ENCODE data around the gene GNA12. TPM values are rescaled to one million over a fixed set of nuclear protein-coding genes. Genes with fewer than 3 reads are reported as not detected.

GNA12 gene
- total RNA-seq, 1 donor from 2014 or later: 47.2 TPM

DNA sequence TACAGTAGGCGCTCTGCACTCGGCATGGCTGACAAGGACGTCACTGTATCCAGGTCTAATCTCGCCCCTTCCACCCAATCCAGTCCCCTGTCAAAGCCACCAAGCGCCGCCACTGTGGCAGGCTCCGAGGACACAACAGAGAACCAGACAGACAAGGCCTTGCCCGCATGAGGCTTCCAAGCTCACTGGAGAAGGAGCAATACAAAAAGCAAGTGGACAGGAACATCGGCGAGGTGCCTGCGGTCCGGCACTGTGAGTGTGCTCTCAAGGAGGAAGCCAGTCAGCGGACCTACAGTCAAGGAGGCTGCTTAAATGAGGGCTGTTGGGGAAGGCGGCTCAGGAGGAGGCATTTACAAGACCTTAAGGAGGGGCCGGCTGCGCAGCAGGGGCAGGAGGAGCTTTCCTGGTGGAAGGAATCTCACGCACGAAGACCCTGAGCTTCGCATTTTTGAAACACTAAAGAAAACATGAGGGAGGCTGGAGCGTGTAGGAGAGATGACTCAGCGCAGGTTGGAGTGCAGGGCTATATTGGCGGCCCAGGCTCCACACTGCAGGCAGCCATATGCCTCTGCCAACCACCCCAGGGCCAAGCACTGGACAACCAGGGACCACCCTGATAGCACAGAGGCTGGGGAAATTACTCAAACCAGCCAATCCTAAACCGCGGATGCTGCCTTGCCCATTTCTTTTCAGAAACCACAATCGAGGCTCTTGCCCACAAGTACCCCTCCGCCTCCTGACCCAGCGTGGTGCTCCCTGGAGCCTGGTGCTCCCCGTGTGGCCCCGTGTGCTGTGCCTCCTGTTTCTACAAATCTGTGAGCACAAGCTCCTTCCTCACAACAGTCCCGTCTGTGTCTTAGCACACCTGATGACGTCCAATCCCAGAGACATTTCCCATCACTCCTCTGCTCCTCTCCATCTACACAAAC lies 28.9 kb downstream of the GNA12 start:
- Histone ChIP-seq H3K4me3 (no peak overlapping the region), H3K27ac (no peak overlapping the region), H3K36me3 (no peaks in the 10 kb centered on the region), H3K27me3 (no peaks in the 10 kb centered on the region), H3K4me1 (peaks cover 49% of the 10 kb centered on the region), H3K9me3 (no peaks in the 10 kb centered on the region)
- intact Hi-C loops (cut with DNase I): no loop called here
- TF ChIP-seq, protein P1, sequence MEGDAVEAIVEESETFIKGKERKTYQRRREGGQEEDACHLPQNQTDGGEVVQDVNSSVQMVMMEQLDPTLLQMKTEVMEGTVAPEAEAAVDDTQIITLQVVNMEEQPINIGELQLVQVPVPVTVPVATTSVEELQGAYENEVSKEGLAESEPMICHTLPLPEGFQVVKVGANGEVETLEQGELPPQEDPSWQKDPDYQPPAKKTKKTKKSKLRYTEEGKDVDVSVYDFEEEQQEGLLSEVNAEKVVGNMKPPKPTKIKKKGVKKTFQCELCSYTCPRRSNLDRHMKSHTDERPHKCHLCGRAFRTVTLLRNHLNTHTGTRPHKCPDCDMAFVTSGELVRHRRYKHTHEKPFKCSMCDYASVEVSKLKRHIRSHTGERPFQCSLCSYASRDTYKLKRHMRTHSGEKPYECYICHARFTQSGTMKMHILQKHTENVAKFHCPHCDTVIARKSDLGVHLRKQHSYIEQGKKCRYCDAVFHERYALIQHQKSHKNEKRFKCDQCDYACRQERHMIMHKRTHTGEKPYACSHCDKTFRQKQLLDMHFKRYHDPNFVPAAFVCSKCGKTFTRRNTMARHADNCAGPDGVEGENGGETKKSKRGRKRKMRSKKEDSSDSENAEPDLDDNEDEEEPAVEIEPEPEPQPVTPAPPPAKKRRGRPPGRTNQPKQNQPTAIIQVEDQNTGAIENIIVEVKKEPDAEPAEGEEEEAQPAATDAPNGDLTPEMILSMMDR (IDR thresholded peaks at IDR 0.05): no peak
- ATAC-seq: no peak
- DNase-seq: peak; percentile 57

DNA sequence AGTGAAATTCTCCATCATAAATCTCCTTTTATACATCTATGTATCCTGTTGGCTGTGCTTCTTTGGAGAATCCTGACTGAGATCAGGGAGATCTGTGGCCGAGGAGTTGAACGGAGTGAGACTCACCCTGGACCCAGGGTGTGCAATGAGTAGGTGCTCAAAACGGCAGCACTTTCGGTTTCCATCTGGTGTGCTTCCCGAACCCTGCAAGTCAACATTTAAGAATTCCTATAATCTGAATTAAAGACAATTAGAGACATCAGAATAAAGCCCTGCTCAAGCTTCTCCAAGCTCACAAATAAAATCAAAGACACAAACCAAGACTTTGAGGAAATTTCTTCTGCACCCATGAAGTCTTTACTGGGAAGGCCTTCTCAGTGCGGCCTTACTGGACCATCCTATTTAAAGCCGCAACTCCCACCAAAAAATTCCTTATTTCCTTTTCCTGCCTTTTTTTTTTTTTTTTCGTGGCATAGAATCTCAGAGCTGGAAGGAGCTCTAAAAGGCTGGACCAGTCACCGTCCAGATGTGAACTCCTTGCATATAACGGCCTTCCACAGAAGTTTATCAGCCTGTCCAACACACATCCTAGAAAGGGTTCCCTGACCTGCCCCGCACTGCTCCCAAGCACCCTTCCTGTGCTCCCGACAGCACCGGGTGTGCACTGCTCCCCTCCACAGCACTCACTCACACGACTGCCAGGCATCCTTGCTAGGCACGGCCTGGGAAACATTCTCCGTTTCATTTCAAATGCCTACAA lies 29.7 kb downstream of the GNA12 start:
- TF ChIP-seq, protein P1 (IDR thresholded peaks at IDR 0.05): no peak
- no peaks in the 10 kb centered on the region for H3K36me3 ChIP-seq
- no peaks in the 10 kb centered on the region for H3K9me3 ChIP-seq
- DNase-seq (peak; percentile 12), ATAC-seq (no peak)
- H3K27ac ChIP-seq: no peak overlapping the region
- no peaks in the 10 kb centered on the region for H3K27me3 ChIP-seq
- H3K4me1 ChIP-seq: peaks cover 43% of the 10 kb centered on the region
- intact Hi-C loops (cut with DNase I): no loop called here
- no peak overlapping the region for H3K4me3 ChIP-seq

DNA sequence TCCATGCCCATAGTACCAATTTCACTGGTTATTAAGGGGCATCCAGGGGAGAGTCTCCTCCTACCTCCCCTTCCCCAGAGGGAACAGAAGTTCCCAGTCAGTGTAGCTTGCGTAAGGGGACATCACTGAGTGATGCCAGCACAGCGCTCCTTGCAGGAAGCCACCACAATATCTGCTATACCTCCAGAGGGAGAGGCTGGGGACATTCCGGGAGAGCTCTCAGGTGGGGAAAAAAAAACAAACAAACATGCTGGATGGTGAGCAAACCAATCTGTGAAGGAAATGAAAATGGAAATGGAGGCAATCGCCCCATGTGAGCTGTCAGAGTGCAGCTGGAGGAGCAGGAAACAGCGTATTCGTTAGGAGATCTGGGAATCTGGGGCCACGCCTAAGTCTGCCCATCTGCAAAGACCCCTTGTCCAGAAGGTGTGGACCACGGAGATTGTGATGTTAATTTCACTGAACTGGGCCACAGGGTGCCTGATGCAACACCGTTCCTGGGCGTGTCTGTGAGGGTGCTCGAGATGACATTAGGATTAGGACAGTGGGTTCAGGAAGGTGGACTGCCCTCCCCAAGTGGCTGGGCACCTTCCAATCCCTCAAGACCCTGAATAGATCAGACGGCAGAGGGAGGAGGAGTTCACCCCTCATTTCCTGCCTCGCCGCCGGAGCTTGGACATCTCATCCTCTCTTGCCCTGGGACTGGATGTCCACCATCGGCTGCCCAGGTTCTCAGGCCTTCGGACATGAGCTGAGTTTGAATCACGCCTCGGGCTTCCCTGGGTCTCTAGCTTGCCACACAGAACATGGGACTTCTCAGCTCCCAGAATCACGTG lies 30.5 kb downstream of the GNA12 start:
- TF ChIP-seq, protein P1 (IDR thresholded peaks at IDR 0.05): no peak
- H3K9me3 ChIP-seq: no peaks in the 10 kb centered on the region
- intact Hi-C loops (cut with DNase I): no loop called here
- no peak overlapping the region for H3K27ac ChIP-seq
- DNase-seq (peak; percentile 54), ATAC-seq (peak; percentile 7)
- H3K36me3 ChIP-seq: no peaks in the 10 kb centered on the region
- no peak overlapping the region for H3K4me3 ChIP-seq
- H3K4me1 ChIP-seq: peaks cover 35% of the 10 kb centered on the region
- no peaks in the 10 kb centered on the region for H3K27me3 ChIP-seq

DNA sequence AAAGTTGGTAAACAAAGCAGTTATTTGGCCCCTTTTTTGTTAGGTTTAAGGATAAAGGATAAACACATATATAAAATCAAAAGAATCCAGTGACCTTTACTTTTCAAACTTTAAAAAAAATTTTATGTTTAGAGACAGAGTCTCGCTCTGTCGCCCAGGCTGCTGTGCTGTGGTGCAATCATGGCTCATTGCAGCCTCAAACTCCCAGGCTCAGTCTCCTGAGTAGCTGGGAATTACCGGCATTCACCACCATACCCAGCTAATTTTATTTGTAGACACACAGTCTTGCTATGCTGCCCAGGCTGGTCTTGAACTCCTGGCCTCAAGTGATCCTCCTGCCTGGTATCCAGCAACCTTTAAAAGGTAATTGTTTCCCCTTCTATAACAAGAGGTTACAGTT lies 31.3 kb downstream of the GNA12 start:
- Histone ChIP-seq H3K9me3 (no peaks in the 10 kb centered on the region), H3K27me3 (no peaks in the 10 kb centered on the region), H3K4me3 (no peak overlapping the region), H3K27ac (no peak overlapping the region), H3K4me1 (peaks cover 29% of the 10 kb centered on the region), H3K36me3 (no peaks in the 10 kb centered on the region)
- intact Hi-C loops (cut with DNase I): no loop called here
- ATAC-seq (no peak), DNase-seq (peak; percentile 26)
- TF ChIP-seq, protein P1 (IDR thresholded peaks at IDR 0.05): no peak

DNA sequence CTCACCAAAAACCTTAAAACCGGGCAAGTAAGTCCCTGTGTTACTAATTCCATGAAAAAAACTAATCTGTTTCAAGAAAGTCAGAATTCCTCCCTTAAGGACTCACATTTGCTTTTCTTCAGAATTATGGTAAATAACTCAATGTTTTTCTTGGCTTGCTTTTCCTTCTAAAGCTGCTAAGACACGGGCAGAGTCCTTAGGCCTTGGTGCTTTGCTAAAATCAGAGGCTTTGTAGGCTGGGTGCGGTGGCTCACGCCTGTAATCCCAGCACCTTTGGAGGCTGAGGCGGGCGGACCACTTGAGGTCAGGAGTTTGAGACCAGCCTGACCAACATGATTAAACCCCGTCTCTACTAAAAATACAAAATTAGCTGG lies 32.0 kb downstream of the GNA12 start:
- DNase-seq: peak; percentile 46

More for the DNA sequence above, 32.0 kb downstream of the GNA12 start:
- H3K4me1 ChIP-seq: peaks cover 23% of the 10 kb centered on the region
- no peaks in the 10 kb centered on the region for H3K27me3 ChIP-seq
- TF ChIP-seq, protein P1 (IDR thresholded peaks at IDR 0.05): no peak
- peak overlapping the region; percentile 33 for H3K4me3 ChIP-seq
- intact Hi-C loops (cut with DNase I): no loop called here
- ATAC-seq: no peak
- H3K9me3 ChIP-seq: no peaks in the 10 kb centered on the region
- no peaks in the 10 kb centered on the region for H3K36me3 ChIP-seq
- peak overlapping the region; percentile 38 for H3K27ac ChIP-seq

All from upper lobe of right lung (tissue), 1 donor.